GM12878 (cell line): ENCODE measurements around the gene PPDPF.

ENCODE experiments used
- BCL11A ChIP-seq: IDR thresholded peaks from 2 replicates; pipeline ENCODE4 v1.6.1; 2011; ENCODE audit warnings: low read depth, low read length
- CREB1 ChIP-seq: IDR thresholded peaks from 2 replicates; pipeline ENCODE4 v1.6.1; 2012; ENCODE audit warnings: low read depth, mild to moderate bottlenecking, inconsistent platforms
- CREM ChIP-seq: IDR thresholded peaks from 2 replicates; pipeline ENCODE4 v1.6.1; 2014; ENCODE audit warnings: antibody characterized with exemption, low read depth
- NRF1 ChIP-seq: conservative IDR thresholded peaks from 2 replicates; pipeline ENCODE4 v1.6.1; 2011; ENCODE audit warnings: mild to moderate bottlenecking, low read depth, low read length, improper control_type of control experiment
- POLR2A ChIP-seq: IDR thresholded peaks from 2 replicates; pipeline ENCODE4 v1.6.1; 2011; ENCODE audit warnings: low read depth, mild to moderate bottlenecking, low read length
- POLR2AphosphoS5 ChIP-seq: IDR thresholded peaks from 2 replicates; pipeline ENCODE4 v1.6.1; 2011; ENCODE audit warnings: mild to moderate bottlenecking, low read length, inconsistent platforms
- RBBP5 ChIP-seq: fragments of 200-600 bp; sonication (generic); conservative IDR thresholded peaks from 2 replicates; pipeline ENCODE4 v1.6.1; 2016
- SMARCA5 ChIP-seq: fragments of 450-650 bp; IDR thresholded peaks from 2 replicates; pipeline ENCODE4 v1.6.1; 2017; ENCODE audit warnings: mild to moderate bottlenecking
- TBL1XR1 ChIP-seq: IDR thresholded peaks from 2 replicates; pipeline ENCODE4 v1.6.1; 2012; ENCODE audit warnings: low read depth, low read length, improper control_type of control experiment
- TF ChIP-seq, protein P1 (sequence below), 3 experiments: IDR thresholded peaks in 2 of 3; conservative IDR thresholded peaks in 1 of 3; 2 replicates each; pipeline ENCODE4 v1.5.1; 2011; ENCODE audit warnings: low read depth in 3 of 3, low read length in 3 of 3, mild to moderate bottlenecking in 3 of 3, control low read depth in 2 of 3, moderate library complexity in 2 of 3, inconsistent platforms in 1 of 3, mixed read lengths in 1 of 3; ENCODE audit not compliant: control insufficient read depth in 2 of 3, insufficient read depth in 1 of 3; ENCODE audit errors: extremely low read depth in 1 of 3

DNA sequence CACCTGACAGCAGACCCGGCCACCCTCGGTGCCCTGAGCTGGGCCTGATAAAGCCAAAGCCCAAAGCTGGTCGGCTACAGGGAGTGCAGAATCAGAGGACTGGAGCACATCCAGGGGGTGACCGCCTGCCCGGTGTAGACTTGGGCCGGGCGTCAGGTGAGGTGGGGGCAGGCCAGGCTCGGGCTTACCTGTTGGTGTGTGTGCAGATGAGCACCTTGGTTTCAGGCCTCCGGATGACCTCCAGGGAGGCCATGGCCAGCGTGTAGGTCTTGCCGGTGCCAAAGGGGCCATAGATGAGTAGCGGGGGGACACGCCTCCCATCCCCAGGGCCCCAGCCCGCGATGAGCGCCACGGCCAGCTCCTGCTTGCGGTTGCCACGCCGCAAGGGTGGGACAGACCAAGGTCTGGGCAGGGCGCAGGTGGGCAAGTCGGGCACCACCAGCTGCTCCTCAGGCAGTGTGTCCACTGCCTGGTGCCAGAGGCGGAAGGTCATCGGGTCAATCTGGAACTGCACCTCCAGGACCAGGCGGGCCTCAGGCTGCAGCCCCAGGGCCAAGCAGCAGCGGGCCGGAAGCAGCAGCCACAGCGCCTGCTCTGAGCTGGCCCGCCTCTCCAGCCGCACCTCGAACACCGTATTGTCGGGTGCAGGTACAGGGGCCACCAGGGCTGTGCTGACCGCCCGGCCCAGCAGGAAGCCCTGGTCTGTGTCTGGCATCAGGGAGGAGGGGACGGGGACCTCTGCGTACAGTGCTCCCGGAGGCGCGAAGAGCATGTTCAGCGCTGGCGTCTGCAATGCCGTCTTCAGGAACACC is 47.8 kb downstream of the PPDPF start:
- TF ChIP-seq, protein P1, sequence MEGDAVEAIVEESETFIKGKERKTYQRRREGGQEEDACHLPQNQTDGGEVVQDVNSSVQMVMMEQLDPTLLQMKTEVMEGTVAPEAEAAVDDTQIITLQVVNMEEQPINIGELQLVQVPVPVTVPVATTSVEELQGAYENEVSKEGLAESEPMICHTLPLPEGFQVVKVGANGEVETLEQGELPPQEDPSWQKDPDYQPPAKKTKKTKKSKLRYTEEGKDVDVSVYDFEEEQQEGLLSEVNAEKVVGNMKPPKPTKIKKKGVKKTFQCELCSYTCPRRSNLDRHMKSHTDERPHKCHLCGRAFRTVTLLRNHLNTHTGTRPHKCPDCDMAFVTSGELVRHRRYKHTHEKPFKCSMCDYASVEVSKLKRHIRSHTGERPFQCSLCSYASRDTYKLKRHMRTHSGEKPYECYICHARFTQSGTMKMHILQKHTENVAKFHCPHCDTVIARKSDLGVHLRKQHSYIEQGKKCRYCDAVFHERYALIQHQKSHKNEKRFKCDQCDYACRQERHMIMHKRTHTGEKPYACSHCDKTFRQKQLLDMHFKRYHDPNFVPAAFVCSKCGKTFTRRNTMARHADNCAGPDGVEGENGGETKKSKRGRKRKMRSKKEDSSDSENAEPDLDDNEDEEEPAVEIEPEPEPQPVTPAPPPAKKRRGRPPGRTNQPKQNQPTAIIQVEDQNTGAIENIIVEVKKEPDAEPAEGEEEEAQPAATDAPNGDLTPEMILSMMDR (IDR thresholded peaks at IDR 0.05 in 2 of 3, conservative IDR thresholded peaks at IDR 0.05 in 1 of 3; ENCODE audit: control insufficient read depth in 2 of 3, extremely low read depth in 1 of 3, insufficient read depth in 1 of 3, low read depth in 3 of 3, low read length in 3 of 3), result no peak
- TF ChIP-seq RBBP5 (no peak), SMARCA5 (no peak), BCL11A (no peak), CREB1 (no peak), TBL1XR1 (no peak), POLR2A (no peak; the same call in 1 of the 2 replicates), CREM (no peak), NRF1 (no peak), POLR2AphosphoS5 (no peak)
